RKO (cell line): ENCODE data around the gene FN1.
A peak's percentile ranks its signal among the peaks of the same experiment; 100 is the strongest.
"Not testable (repeated sequence)": the region's sequence is repeated elsewhere in the genome, so short reads cannot be mapped to it uniquely, and the experiment has no call there.

Source experiments
- DNase-seq: peaks from one replicate; pipeline ENCODE4 v3.0.0-alpha.2; 2016; ENCODE audit warnings: low spot score

FN1 gene

GRCh38 chr2:215338883-215339679 lies 96.8 kb downstream of the FN1 start:
- DNase-seq: no peak

- DNase-seq: no peak
Observed at GRCh38 chr2:215332872-215333595, 102.8 kb downstream of the FN1 start.

GRCh38 chr2:215328066-215328465 lies 107.8 kb downstream of the FN1 start:
- DNase-seq: no peak

- DNase-seq: no peak
Observed at GRCh38 chr2:215324811-215325210, 111.1 kb downstream of the FN1 start.

- no peak for DNase-seq
Observed at GRCh38 chr2:215320679-215321078, 115.2 kb downstream of the FN1 start.

- DNase-seq: no peak
Observed at GRCh38 chr2:215320102-215320501, 115.8 kb downstream of the FN1 start.

- DNase-seq: no peak
Observed at GRCh38 chr2:215319500-215319899, 116.4 kb downstream of the FN1 start.

- no peak for DNase-seq
Observed at GRCh38 chr2:215316336-215316735, 119.5 kb downstream of the FN1 start.

- no peak for DNase-seq
Observed at GRCh38 chr2:215315301-215315700, 120.6 kb downstream of the FN1 start.

GRCh38 chr2:215314896-215315295 lies 121.0 kb downstream of the FN1 start:
- DNase-seq: no peak

- DNase-seq: no peak
Observed at GRCh38 chr2:215313255-215313613, 122.6 kb downstream of the FN1 start.

- peak; percentile 93 for DNase-seq
Observed at GRCh38 chr2:215311625-215312396, 124.1 kb downstream of the FN1 start, which contains the start of gene ATIC. TSS of gene ATIC (plus strand) at chr2:215312059. CDS start at chr2:215312143, 84 bp downstream.

GRCh38 chr2:215311259-215311624 lies 124.6 kb downstream of the FN1 start:
- DNase-seq: not testable (repeated sequence)
